ENCODE results near the gene TIMM10.

TIMM10 gene

GRCh38 chr11:57568330-57568766, 37.8 kb upstream of the TIMM10 start:
- TF ChIP-seq RAD21 (IDR thresholded peaks at IDR 0.05; ENCODE audit: low read depth), result peak; percentile 88
- TF ChIP-seq TEAD4 (IDR thresholded peaks at IDR 0.05), result no peak
- no peak for TF ChIP-seq ZBTB7A (IDR thresholded peaks at IDR 0.05; ENCODE audit: low read depth)

- TF ChIP-seq TAF1 (IDR thresholded peaks at IDR 0.05; ENCODE audit: low read depth) (0 out of 2 replicates have a peak, but pooled peaks have one; percentile 28), EGR1 (IDR thresholded peaks at IDR 0.05) (0 out of 2 replicates have a peak, but pooled peaks have one; percentile 19), YY1 (IDR thresholded peaks at IDR 0.05; ENCODE audit: low read depth) (no peak), REST (IDR thresholded peaks at IDR 0.05; ENCODE audit: low read depth) (no peak), MAX (IDR thresholded peaks at IDR 0.05) (peak; percentile 53)
Measured at GRCh38 chr11:57567515-57568329, 37.2 kb upstream of the TIMM10 start, which contains the start of gene UBE2L6. Gene UBE2L6 (minus strand): TSS chr11:57567672. CDS start chr11:57567611, 61 bp downstream.

- TF ChIP-seq FOXM1 (IDR thresholded peaks at IDR 0.05; ENCODE audit: borderline replicate concordance, low read depth), result no peak
- no peak for TF ChIP-seq EP300 (IDR thresholded peaks at IDR 0.05; ENCODE audit: borderline replicate concordance)
- TF ChIP-seq CREB1 (IDR thresholded peaks at IDR 0.05; ENCODE audit: low read depth), result no peak
- TF ChIP-seq YY1 (IDR thresholded peaks at IDR 0.05; ENCODE audit: low read depth), result no peak
- TF ChIP-seq EGR1 (IDR thresholded peaks at IDR 0.05), result no peak
- TF ChIP-seq RAD21 (IDR thresholded peaks at IDR 0.05; ENCODE audit: low read depth), result no peak
- TF ChIP-seq TAF1 (IDR thresholded peaks at IDR 0.05; ENCODE audit: low read depth), result no peak
- TF ChIP-seq REST (IDR thresholded peaks at IDR 0.05; ENCODE audit: low read depth), result no peak
- TF ChIP-seq ZBTB7A (IDR thresholded peaks at IDR 0.05; ENCODE audit: low read depth), result no peak
- TF ChIP-seq NFIC (IDR thresholded peaks at IDR 0.05), result no peak
- TF ChIP-seq USF1 (IDR thresholded peaks at IDR 0.05), result no peak
- no peak for TF ChIP-seq CEBPB (IDR thresholded peaks at IDR 0.05)
- no peak for TF ChIP-seq MAX (IDR thresholded peaks at IDR 0.05)
- no peak for TF ChIP-seq TEAD4 (IDR thresholded peaks at IDR 0.05)
- TF ChIP-seq TCF12 (IDR thresholded peaks at IDR 0.05; ENCODE audit: low read depth), result no peak
Measured at GRCh38 chr11:57566905-57567514, 36.5 kb upstream of the TIMM10 start.

- TF ChIP-seq TEAD4 (IDR thresholded peaks at IDR 0.05) (no peak), NFIC (IDR thresholded peaks at IDR 0.05) (no peak), FOXM1 (IDR thresholded peaks at IDR 0.05; ENCODE audit: borderline replicate concordance, low read depth) (no peak), EGR1 (IDR thresholded peaks at IDR 0.05) (no peak), RAD21 (IDR thresholded peaks at IDR 0.05; ENCODE audit: low read depth) (no peak), CREB1 (IDR thresholded peaks at IDR 0.05; ENCODE audit: low read depth) (no peak), TAF1 (IDR thresholded peaks at IDR 0.05; ENCODE audit: low read depth) (no peak), EP300 (IDR thresholded peaks at IDR 0.05; ENCODE audit: borderline replicate concordance) (no peak), TCF12 (IDR thresholded peaks at IDR 0.05; ENCODE audit: low read depth) (no peak), USF1 (IDR thresholded peaks at IDR 0.05) (no peak), YY1 (IDR thresholded peaks at IDR 0.05; ENCODE audit: low read depth) (no peak), CEBPB (IDR thresholded peaks at IDR 0.05) (no peak), ZBTB7A (IDR thresholded peaks at IDR 0.05; ENCODE audit: low read depth) (no peak)
Measured at GRCh38 chr11:57566005-57566904, 35.7 kb upstream of the TIMM10 start.

GRCh38 chr11:57562596-57562995, 32.0 kb upstream of the TIMM10 start:
- TF ChIP-seq RAD21 (IDR thresholded peaks at IDR 0.05; ENCODE audit: low read depth) (peak; percentile 40), TEAD4 (IDR thresholded peaks at IDR 0.05) (no peak), CREB1 (IDR thresholded peaks at IDR 0.05; ENCODE audit: low read depth) (no peak)

Measured in Ishikawa (cell line).